B cell (primary cell): Measurements from ENCODE around the gene IARS1.

Source experiments
- CTCF ChIP-seq: fragments of 200-600 bp; IDR thresholded peaks from one replicate; pipeline ENCODE4 v1.8.0; 2022; ENCODE audit warnings: antibody characterized with exemption, mild to moderate bottlenecking
- EZH2 ChIP-seq: IDR thresholded peaks from 2 replicates; pipeline ENCODE4 v1.6.1; 2012; ENCODE audit warnings: borderline replicate concordance, low read depth, mild to moderate bottlenecking, moderate library complexity, low read length; ENCODE audit not compliant: insufficient read depth, poor library complexity, severe bottlenecking

- TF ChIP-seq EZH2 (no peak), CTCF (no peak)
These were observed 39.2 kb upstream of the IARS1 start for GRCh38 chr9:92332577-92333281.
